ENCODE results near the gene NOS3. TPM values are rescaled to one million over a fixed set of nuclear protein-coding genes. Genes with fewer than 3 reads are reported as not detected.

The NOS3 gene
- polyA plus RNA-seq, 1 of the 3 experiments (the other 2 are of a cell fraction) = 0.41 TPM

DNA sequence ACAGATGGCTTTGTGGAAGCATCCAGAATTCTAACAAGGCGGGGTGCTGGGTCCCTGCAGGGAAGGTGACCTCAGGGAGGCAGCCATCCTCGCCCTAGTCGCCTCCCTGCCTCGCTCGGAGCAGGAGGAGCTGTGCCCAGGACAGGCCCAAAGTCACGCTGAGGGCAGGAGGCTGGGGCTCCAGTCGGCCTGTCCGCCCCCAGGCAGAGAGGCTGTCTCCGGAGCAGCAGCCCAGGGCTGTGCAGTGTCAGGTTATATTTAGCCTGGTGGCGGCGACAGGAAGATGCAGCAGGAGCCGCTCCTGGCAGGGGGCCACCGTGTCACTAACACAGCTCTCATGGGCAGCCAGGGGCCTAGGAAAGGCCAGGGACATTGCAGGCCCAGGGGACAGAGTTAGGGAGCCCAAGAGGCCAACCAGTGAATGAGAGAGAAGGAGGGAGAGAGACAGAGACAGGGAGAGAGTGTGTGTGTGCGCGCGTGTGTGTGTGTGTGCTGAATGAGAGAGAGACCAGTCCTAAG, 26.2 kb upstream of the NOS3 start:
- DNase-seq = peak; percentile 93
- Histone ChIP-seq H3K9me2 (no peaks in the 10 kb centered on the region), H3K9ac (no peak overlapping the region), H3K4me2 (no peak overlapping the region), H3K27me3 (ENCODE audit: insufficient read depth) (peaks cover 34% of the 10 kb centered on the region), H3K4me3 (ENCODE audit: low read depth in 2 of 2, low read length in 1 of 2) (no peak overlapping the region; a peak in 1 of 4 replicates), H3K79me2 (ENCODE audit: insufficient read depth) (no peaks in the 10 kb centered on the region), H3K36me3 (replicated peaks in 1 of 2; ENCODE audit: control insufficient read depth in 1 of 2, insufficient read depth in 2 of 2, low read length in 1 of 2) (no peaks in the 10 kb centered on the region), H3F3A (replicated peaks; ENCODE audit: insufficient read depth) (no peaks in the 10 kb centered on the region), H3K4me1 (ENCODE audit: control insufficient read depth in 1 of 2, insufficient read depth in 2 of 2, low read depth in 1 of 2, low read length in 1 of 2) (peaks cover 0 to 88% of the 10 kb centered on the region in 2 experiments; a peak in 2 of 4 replicates), H2AFZ (ENCODE audit: low read depth) (no peak overlapping the region), H3K9me3 (no peaks in the 10 kb centered on the region), H4K20me1 (ENCODE audit: insufficient read depth) (no peaks in the 10 kb centered on the region), H3K27ac (ENCODE audit: low read depth in 2 of 2, low read length in 1 of 2) (peak overlapping the region in 1 of 2 experiments; percentile 97; a peak in 2 of 4 replicates)
- CTCF ChIA-PET = interaction anchor here (0.8 to 27.1 kb wide), 25 partner anchors 9 to 186 kb away, joined by 3 to 761 read pairs (median 23); partner anchors contain the start of gene NOS3
- TF ChIP-seq EP300 (IDR thresholded peaks at IDR 0.05; ENCODE audit: borderline replicate concordance in 1 of 2, low read depth in 1 of 2, low read length in 1 of 2) = peak in 1 of 2 experiments; percentile 92; a peak in 2 of 4 replicates
- TF ChIP-seq, protein P1, sequence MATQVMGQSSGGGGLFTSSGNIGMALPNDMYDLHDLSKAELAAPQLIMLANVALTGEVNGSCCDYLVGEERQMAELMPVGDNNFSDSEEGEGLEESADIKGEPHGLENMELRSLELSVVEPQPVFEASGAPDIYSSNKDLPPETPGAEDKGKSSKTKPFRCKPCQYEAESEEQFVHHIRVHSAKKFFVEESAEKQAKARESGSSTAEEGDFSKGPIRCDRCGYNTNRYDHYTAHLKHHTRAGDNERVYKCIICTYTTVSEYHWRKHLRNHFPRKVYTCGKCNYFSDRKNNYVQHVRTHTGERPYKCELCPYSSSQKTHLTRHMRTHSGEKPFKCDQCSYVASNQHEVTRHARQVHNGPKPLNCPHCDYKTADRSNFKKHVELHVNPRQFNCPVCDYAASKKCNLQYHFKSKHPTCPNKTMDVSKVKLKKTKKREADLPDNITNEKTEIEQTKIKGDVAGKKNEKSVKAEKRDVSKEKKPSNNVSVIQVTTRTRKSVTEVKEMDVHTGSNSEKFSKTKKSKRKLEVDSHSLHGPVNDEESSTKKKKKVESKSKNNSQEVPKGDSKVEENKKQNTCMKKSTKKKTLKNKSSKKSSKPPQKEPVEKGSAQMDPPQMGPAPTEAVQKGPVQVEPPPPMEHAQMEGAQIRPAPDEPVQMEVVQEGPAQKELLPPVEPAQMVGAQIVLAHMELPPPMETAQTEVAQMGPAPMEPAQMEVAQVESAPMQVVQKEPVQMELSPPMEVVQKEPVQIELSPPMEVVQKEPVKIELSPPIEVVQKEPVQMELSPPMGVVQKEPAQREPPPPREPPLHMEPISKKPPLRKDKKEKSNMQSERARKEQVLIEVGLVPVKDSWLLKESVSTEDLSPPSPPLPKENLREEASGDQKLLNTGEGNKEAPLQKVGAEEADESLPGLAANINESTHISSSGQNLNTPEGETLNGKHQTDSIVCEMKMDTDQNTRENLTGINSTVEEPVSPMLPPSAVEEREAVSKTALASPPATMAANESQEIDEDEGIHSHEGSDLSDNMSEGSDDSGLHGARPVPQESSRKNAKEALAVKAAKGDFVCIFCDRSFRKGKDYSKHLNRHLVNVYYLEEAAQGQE (IDR thresholded peaks at IDR 0.05; ENCODE audit: low read depth, low read length) = no peak
- TF ChIP-seq RCOR1 (IDR thresholded peaks at IDR 0.05; ENCODE audit: low read length) = peak; percentile 79; the same call in 1 of the 2 replicates
- no peak for TF ChIP-seq EZH2phosphoT487 (IDR thresholded peaks at IDR 0.05; ENCODE audit: borderline replicate concordance, low read depth)
- TF ChIP-seq, protein P2, sequence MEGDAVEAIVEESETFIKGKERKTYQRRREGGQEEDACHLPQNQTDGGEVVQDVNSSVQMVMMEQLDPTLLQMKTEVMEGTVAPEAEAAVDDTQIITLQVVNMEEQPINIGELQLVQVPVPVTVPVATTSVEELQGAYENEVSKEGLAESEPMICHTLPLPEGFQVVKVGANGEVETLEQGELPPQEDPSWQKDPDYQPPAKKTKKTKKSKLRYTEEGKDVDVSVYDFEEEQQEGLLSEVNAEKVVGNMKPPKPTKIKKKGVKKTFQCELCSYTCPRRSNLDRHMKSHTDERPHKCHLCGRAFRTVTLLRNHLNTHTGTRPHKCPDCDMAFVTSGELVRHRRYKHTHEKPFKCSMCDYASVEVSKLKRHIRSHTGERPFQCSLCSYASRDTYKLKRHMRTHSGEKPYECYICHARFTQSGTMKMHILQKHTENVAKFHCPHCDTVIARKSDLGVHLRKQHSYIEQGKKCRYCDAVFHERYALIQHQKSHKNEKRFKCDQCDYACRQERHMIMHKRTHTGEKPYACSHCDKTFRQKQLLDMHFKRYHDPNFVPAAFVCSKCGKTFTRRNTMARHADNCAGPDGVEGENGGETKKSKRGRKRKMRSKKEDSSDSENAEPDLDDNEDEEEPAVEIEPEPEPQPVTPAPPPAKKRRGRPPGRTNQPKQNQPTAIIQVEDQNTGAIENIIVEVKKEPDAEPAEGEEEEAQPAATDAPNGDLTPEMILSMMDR (IDR thresholded peaks at IDR 0.05) = peak; percentile 14; the same call in 1 of the 2 replicates
- TF ChIP-seq, protein P3, sequence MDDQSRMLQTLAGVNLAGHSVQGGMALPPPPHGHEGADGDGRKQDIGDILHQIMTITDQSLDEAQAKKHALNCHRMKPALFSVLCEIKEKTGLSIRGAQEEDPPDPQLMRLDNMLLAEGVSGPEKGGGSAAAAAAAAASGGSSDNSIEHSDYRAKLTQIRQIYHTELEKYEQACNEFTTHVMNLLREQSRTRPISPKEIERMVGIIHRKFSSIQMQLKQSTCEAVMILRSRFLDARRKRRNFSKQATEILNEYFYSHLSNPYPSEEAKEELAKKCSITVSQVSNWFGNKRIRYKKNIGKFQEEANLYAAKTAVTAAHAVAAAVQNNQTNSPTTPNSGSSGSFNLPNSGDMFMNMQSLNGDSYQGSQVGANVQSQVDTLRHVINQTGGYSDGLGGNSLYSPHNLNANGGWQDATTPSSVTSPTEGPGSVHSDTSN (IDR thresholded peaks at IDR 0.05) = no peak
- no peak for TF ChIP-seq TEAD4 (IDR thresholded peaks at IDR 0.05; ENCODE audit: borderline replicate concordance, insufficient read depth)
- peak; percentile 46 for TF ChIP-seq RAD21 (IDR thresholded peaks at IDR 0.05; ENCODE audit: low read length)
- TF ChIP-seq FOXJ3 (CRISPR knock-in tag; IDR thresholded peaks at IDR 0.05) = peak; percentile 88
- TF ChIP-seq TCF12 (IDR thresholded peaks at IDR 0.05) = peak; percentile 58
- TF ChIP-seq NFIC (IDR thresholded peaks at IDR 0.05; ENCODE audit: borderline replicate concordance) = peak; percentile 37
- TF ChIP-seq JUND (IDR thresholded peaks at IDR 0.05) = no peak
- TF ChIP-seq RFX5 (IDR thresholded peaks at IDR 0.05; ENCODE audit: low read length) = peak; percentile 7; the same call in 1 of the 2 replicates
- peak; percentile 79 for TF ChIP-seq MXI1 (IDR thresholded peaks at IDR 0.05; ENCODE audit: low read depth, low read length)
- TF ChIP-seq, protein P4, sequence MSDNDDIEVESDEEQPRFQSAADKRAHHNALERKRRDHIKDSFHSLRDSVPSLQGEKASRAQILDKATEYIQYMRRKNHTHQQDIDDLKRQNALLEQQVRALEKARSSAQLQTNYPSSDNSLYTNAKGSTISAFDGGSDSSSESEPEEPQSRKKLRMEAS (IDR thresholded peaks at IDR 0.05; ENCODE audit: low read depth) = no peak
- no peak for TF ChIP-seq ELF1 (IDR thresholded peaks at IDR 0.05)
- peak; percentile 79 for TF ChIP-seq CHD2 (IDR thresholded peaks at IDR 0.05; ENCODE audit: low read length, partially characterized antibody)
- peak; percentile 29; the same call in 1 of the 2 replicates for TF ChIP-seq SMC3 (IDR thresholded peaks at IDR 0.05; ENCODE audit: low read depth, low read length)
- WGBS (ENCODE audit: low lambda C conversion rate) = 19% methylated on average over 7 of the region's 16 CpGs
- POLR2A ChIA-PET = interaction anchor here (0.7 to 5.5 kb wide), 11 partner anchors 8 to 66 kb away, joined by 3 to 41 read pairs (median 6); no protein-coding TSS in a partner anchor
